T-helper 22 cell (primary cell): ENCODE results near the gene OBP2B.

ENCODE experiments used
- DNase-seq: peaks from one replicate; pipeline ENCODE4 v3.0.0-alpha.2; 2020; ENCODE audit warnings: low read depth

The OBP2B gene

DNA sequence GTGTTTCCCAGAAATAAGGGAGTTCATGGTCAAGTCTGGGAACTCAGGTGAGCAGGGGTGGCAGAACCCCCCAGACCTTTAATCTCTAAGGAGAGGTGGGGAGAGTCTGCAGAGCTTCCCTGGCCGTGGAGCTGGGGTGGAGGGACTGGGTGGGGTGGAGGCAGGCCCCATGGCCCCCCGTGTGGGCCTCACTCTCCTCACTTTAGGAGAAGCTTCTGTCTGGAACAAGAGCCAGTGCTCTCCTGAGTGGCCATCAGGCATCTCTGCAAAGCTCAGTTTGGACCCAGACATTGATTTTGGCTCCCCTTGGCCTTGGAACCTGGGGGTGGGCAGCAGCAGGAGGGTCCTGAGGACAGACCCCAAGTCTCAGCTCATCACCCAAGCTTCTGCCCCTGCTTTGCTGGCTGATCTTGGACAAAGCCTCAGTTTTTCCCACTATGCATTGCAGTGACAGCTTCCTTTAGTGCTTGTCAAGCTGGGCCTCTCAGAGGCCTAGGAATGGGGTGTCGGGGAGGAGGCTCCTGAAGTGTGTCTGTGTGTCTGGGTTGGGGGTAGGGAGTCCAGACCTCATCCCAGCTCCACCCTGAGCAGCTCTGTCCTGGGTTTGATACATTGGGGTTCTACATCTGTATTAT, 41.8 kb downstream of the OBP2B start:
- DNase-seq, result no peak

DNA sequence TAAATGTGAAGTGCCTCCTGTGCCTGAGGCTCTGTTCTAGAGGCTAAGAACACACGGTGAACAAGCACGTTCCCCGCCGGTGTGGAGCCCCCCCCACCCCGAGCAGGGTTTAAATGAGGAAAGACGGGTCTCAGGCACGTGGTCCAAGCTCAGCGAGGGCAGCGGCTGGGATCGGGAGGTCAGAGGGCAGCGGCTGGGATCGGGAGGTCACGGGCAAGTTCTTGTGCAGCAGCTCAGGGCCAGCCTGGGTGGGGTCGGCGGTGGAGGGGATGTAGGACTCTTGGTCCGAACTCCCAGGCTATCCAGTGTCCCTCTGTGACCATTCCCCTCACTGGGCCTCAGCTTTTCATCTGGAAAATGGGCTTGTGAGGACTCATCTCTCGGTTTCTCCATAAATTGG, 42.7 kb downstream of the OBP2B start:
- DNase-seq, result no peak

DNA sequence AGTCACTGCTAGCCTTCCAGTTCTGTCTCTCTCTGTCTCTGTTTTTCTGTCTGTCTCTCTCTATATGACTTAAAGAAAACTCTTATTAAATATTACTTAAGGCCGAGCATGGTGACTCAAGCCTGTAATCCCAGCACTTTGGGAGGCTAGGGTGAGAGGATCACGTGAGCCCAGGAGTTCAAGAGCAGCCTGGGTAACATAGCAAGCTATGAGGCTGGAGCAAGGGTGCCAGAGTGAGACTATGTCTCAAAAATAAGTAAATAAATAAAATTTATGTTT, 43.7 kb downstream of the OBP2B start:
- DNase-seq, result no peak

DNA sequence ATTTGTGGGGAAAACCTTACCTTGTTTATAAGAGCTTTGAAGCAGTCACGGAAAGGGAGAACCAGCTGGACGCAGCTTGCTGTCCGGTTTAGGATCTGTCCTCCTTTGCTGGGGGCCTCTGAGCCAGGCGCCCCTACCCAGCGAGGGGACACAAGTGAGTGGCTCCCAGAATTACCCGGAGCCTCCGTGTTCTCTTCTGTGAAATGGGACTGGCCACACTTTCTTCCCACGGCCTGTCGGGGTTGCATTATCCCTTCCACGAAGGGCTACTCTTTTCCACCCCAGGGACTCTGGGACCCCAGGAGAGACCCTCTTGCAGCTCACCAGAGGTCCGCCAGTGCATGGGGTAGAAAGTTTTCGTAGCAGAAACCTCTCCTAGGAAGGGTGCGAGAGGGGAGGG, 44.9 kb downstream of the OBP2B start:
- no peak for DNase-seq

DNA sequence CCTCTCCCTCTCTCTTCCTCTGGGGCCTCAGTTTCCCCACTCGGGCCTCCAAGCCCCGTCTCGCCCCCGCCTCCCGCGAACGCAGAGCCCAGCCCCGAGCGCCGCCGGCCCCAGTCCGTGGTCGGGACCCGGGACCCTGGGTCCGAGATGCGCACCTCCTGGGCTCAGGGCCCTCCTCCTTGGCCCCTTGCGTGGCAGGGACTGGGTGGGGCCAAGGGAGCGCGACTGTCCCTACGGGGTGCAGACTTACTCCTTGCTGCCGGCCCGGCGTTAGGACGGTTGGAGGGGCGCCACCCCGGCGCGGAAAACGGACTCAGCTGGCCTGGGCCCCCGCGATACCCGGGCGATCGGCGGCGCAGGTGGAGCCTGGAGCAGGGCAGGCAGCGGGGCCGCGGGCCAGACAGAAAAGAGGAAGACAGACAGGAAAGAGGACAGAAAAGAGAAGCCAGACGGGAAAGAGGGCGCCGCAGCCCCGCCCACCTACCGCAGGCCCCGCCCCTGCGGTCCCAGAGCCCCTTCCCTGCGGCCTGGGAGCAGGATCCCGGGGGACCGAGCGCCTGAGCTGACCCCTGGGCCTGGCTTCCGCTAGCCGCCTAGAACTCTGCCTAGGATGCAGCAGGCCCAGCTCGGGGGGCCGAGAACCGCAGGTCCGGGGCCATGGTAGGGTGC, 45.4 kb downstream of the OBP2B start, which contains the start of gene GBGT1:
Gene GBGT1 (minus strand): TSS at position 411 of the 669 bp plus-strand sequence. CDS start 1,502 bp downstream, outside the sequence.
- DNase-seq, result no peak

DNA sequence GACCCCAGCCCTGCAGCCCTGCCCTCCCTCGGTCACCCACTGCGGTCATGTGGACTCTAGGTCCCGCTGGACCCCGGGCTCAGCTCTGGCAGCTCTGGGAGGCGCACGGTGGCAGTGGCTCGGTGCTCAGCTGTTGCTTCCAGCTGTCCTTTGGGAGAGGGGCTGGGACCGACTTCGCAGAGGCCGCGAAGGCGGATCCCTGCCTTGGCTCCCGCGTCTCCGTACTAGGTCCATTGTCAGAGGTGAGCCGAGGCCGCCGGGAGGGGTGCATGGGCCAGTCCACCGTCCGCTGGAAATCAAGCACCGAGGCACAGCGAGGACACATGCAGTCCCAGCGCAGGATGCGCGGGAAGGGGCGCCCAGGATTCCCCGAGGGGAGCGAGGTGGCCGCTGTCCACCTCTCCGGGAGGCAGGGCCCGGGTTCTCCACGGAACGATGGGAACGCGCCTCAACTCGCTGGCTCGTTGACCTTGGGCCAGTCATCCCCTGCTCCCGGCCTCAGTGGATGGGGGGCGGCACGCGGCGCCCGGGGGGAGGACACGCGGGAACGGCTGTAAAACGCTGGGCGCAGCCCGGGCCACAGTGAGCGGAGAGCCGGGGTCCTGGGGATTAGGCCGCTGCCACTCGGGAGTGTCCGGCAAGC, 46.1 kb downstream of the OBP2B start:
- no peak for DNase-seq

DNA sequence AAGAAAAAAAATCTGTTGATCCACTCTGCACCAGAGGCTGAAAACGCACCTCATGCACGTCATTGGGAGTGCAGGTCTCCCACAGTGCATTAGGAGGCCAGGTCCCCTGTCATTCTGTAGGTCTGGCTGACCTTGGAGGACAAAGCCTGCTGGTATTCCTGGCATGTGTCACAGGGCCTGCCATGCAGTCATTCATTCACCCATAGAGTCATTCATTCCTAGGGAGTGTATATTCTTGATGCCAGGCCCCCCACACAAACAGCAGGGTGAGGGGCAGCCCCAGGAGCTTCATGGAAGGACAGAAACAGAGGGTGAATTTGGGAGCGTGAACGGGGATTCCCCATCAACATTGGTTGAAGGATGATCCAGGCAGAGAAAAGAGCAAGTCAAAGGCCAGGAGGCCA, 47.5 kb downstream of the OBP2B start:
- DNase-seq, result no peak

DNA sequence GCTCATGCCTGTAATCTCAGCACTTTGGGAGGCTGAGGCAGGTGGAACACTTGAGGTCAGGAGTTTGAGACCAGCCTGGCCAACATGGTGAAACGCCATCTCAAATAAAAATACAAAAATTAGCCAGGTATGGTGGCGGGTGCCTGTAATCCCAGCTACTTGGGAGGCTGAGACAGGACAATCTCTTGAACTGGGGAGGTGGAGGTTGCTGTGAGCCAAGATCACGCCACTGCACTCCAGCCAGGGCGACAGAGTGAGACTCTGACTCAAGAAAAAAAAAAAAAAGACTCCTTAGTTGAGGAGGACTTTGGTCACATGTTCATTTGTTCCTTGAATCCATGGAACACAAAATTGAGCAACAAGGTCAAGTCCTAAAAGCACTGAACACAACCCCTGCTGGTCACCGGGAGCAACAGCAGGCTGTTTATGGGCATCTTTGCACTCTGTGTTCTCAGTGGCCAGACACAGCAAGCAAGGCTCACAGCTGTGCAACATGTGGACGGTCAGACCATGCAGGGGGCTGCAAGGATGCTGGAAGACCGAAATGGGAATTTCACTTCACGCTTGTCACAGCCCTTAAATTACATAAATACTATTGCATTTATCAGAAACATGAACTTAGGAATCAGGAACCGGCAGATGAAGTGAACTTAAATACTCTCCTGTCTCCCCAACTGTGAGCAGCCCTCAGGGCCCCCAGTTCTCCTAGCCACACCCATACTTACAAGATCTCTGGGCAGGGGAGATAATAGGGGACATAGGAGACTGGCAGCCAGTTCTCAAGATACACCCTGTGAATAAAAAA, 48.1 kb downstream of the OBP2B start:
- DNase-seq, result no peak

DNA sequence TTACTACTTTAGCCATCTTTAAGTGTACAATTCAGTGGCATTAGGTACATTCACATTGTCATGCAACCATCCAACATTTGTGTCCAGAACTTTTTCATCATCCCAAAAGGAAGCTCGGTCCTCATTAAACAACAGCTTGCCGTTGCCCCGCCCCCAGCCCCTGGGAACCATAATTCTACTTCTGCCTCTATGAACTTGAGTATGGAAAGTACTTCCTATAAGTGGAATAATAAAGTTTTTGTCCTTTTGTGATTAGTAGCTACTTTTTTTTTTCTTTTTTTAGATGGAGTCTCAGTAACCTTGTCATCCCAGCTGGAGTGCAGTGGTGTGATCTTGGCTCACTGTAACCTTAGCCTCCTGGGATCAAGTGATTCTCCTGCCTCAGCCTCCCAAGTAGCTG, 50.4 kb downstream of the OBP2B start:
- DNase-seq, result no peak
